Keratinocyte (primary cell): ENCODE results near the gene SYTL2. TPM values are rescaled to one million over a fixed set of nuclear protein-coding genes. Genes with fewer than 3 reads are reported as not detected.
A peak's percentile ranks its signal among the peaks of the same experiment; 100 is the strongest.

Experiments used
- DNase-seq: peaks from one replicate; pipeline ENCODE4 v3.0.0-alpha.2; 2011; ENCODE audit warnings: low read depth, missing footprints, low spot score
- FAIRE-seq: peaks from 2 replicates; lab custom pipeline; 2011; peaks lifted over from hg19 to GRCh38; lab: Jason Lieb, UNC
- H2AFZ ChIP-seq: 2 replicates; pipeline ENCODE4 v1.6.0; 2012; ENCODE audit warnings: low read length, control low read depth, inconsistent platforms; ENCODE audit not compliant: control insufficient read depth
- H3K27ac ChIP-seq: 2 replicates; pipeline ENCODE4 v1.5.1; 2011; ENCODE audit warnings: low read length; ENCODE audit not compliant: control insufficient read depth, insufficient read depth
- H3K27me3 ChIP-seq: 3 replicates; pipeline ENCODE4 v1.6.0; 2011; ENCODE audit warnings: low read length; ENCODE audit not compliant: control insufficient read depth, insufficient read depth; ENCODE audit errors: extremely low read depth
- H3K36me3 ChIP-seq, 2 experiments: 2 replicates in 1 of 2; 3 replicates in 1 of 2; pipeline ENCODE4 v1.5.1; 2011; ENCODE audit warnings: low read length in 2 of 2, mild to moderate bottlenecking in 1 of 2; ENCODE audit not compliant: control insufficient read depth in 2 of 2, insufficient read depth in 2 of 2; ENCODE audit errors: extremely low read depth in 1 of 2
- H3K4me1 ChIP-seq: 3 replicates; pipeline ENCODE4 v1.5.1; 2011; ENCODE audit warnings: low read length; ENCODE audit not compliant: control insufficient read depth, insufficient read depth; ENCODE audit errors: extremely low read depth
- H3K4me2 ChIP-seq: 3 replicates; pipeline ENCODE4 v1.6.0; 2011; ENCODE audit warnings: low read depth, low read length; ENCODE audit not compliant: control insufficient read depth, insufficient read depth; ENCODE audit errors: extremely low read depth
- H3K4me3 ChIP-seq, 3 experiments: fragments of 200-600 bp in 1 of 3; sonication (generic) in 1 of 3; 2 replicates in 2 of 3; 3 replicates in 1 of 3; pipeline ENCODE4 v1.5.1; 2011 to 2016; ENCODE audit warnings: low read length in 3 of 3, mild to moderate bottlenecking in 3 of 3, control low read depth in 2 of 3, inconsistent platforms in 1 of 3, low read depth in 1 of 3, mixed read lengths in 1 of 3, mixed run types in 1 of 3, moderate library complexity in 1 of 3; ENCODE audit not compliant: control insufficient read depth in 2 of 3, insufficient read depth in 2 of 3; ENCODE audit errors: extremely low read depth in 1 of 3
- H3K79me2 ChIP-seq: 2 replicates; pipeline ENCODE4 v1.6.0; 2012; ENCODE audit warnings: low read length; ENCODE audit not compliant: control insufficient read depth, insufficient read depth
- H3K9ac ChIP-seq: 3 replicates; pipeline ENCODE4 v1.6.0; 2011; ENCODE audit warnings: low read length; ENCODE audit not compliant: control insufficient read depth, insufficient read depth; ENCODE audit errors: extremely low read depth
- H3K9me1 ChIP-seq: 3 replicates; pipeline ENCODE4 v1.6.0; 2011; ENCODE audit warnings: low read length; ENCODE audit not compliant: control insufficient read depth, insufficient read depth; ENCODE audit errors: extremely low read depth
- H3K9me3 ChIP-seq: 2 replicates; pipeline ENCODE4 v1.5.1; 2012; ENCODE audit warnings: low read depth, low read length; ENCODE audit not compliant: control insufficient read depth
- H4K20me1 ChIP-seq: 3 replicates; pipeline ENCODE4 v1.6.0; 2011; ENCODE audit warnings: low read length; ENCODE audit not compliant: control insufficient read depth, insufficient read depth; ENCODE audit errors: extremely low read depth
- CTCF ChIP-seq, 3 experiments: IDR thresholded peaks in 1 of 3; conservative IDR thresholded peaks in 1 of 3; optimal IDR thresholded peaks in 1 of 3; 2 replicates in 2 of 3; 3 replicates in 1 of 3; pipeline versions ENCODE3 to v1.5.1; 2011; ENCODE audit warnings: low read length in 3 of 3, mild to moderate bottlenecking in 3 of 3, moderate library complexity in 2 of 3, control low read depth in 1 of 3, inconsistent platforms in 1 of 3; ENCODE audit not compliant: insufficient read depth in 2 of 3; ENCODE audit errors: extremely low read depth in 1 of 3
- EZH2 ChIP-seq: IDR thresholded peaks from one replicate; pipeline ENCODE4 v1.6.1; 2012; ENCODE audit warnings: inconsistent platforms, mild to moderate bottlenecking, low read length, moderate library complexity
- dilution Hi-C: fragments of 300-500 bp; cut with MboI; formaldehyde crosslinking; loops from one replicate; pipeline ENCODE4 v1.7.0; 2020; ENCODE audit warnings: low sequenced_read_pairs; ENCODE audit not compliant: extremely low pct_ligation_motif_present
- polyA plus RNA-seq, 5 experiments: library from polyadenylated mRNA; depleted of rRNA in 3 of 5; stranded (reverse) in 3 of 5; stranded (forward) in 1 of 5; unstranded in 1 of 5; fragments of >200 nt; gene quantifications; 1 replicate in 1 of 5; 2 replicates in 3 of 5; 3 replicates in 1 of 5; pipeline versions ENCODE4 v1.2.1 to v1.2.3, GENCODE V29; 2011 to 2012; ENCODE audit warnings: missing spikeins in 2 of 5, low read depth in 1 of 5, low replicate concordance in 1 of 5

The SYTL2 gene
- polyA plus RNA-seq, 1 donor (not counting 4 experiments of a cell fraction or from before 2014, with no cell fraction given): 3.1 TPM

GRCh38 chr11:85813721-85814120 is 2.8 kb upstream of the SYTL2 start:
- dilution Hi-C loops: no loop called here
- H2AFZ ChIP-seq: no peak overlapping the region
- no peak overlapping the region for H3K4me3 ChIP-seq
- H3K4me1 ChIP-seq: peaks cover 20% of the 10 kb centered on the region
- H3K9me1 ChIP-seq: no peaks in the 10 kb centered on the region
- no peak overlapping the region for H3K4me2 ChIP-seq
- no peak overlapping the region for H3K9ac ChIP-seq
- no peaks in the 10 kb centered on the region for H3K9me3 ChIP-seq
- no peaks in the 10 kb centered on the region for H3K27me3 ChIP-seq
- no peaks in the 10 kb centered on the region for H3K36me3 ChIP-seq
- H4K20me1 ChIP-seq: no peaks in the 10 kb centered on the region
- no peak overlapping the region for H3K27ac ChIP-seq
- no peaks in the 10 kb centered on the region for H3K79me2 ChIP-seq
- DNase-seq: no peak
- TF ChIP-seq EZH2: no peak
- FAIRE-seq: no peak

GRCh38 chr11:85811624-85812023 is 683 bp upstream of the SYTL2 start:
- H3K79me2 ChIP-seq: no peaks in the 10 kb centered on the region
- TF ChIP-seq CTCF (optimal IDR thresholded peaks at IDR 0.05 in 1 of 3, IDR thresholded peaks at IDR 0.05 in 1 of 3, conservative IDR thresholded peaks at IDR 0.05 in 1 of 3; ENCODE audit: extremely low read depth in 1 of 3, insufficient read depth in 2 of 3, low read length in 3 of 3) (no peak), EZH2 (no peak)
- peak overlapping the region; percentile 19 for H3K9ac ChIP-seq
- H3K4me2 ChIP-seq: peak overlapping the region; percentile 87
- peaks cover 31% of the 10 kb centered on the region for H3K4me1 ChIP-seq
- no peaks in the 10 kb centered on the region for H4K20me1 ChIP-seq
- FAIRE-seq: no peak
- no peaks in the 10 kb centered on the region for H3K9me1 ChIP-seq
- H3K27ac ChIP-seq: no peak overlapping the region
- dilution Hi-C loops: no loop called here
- peak overlapping the region; percentile 85 for H2AFZ ChIP-seq
- DNase-seq: no peak
- H3K4me3 ChIP-seq: peak overlapping the region in 2 of 3 experiments; percentile 49 to 64
- no peaks in the 10 kb centered on the region for H3K27me3 ChIP-seq
- H3K36me3 ChIP-seq: no peaks in the 10 kb centered on the region
- no peaks in the 10 kb centered on the region for H3K9me3 ChIP-seq

- dilution Hi-C loops: no loop called here
- TF ChIP-seq CTCF (optimal IDR thresholded peaks at IDR 0.05 in 1 of 3, IDR thresholded peaks at IDR 0.05 in 1 of 3, conservative IDR thresholded peaks at IDR 0.05 in 1 of 3; ENCODE audit: extremely low read depth in 1 of 3, insufficient read depth in 2 of 3, low read length in 3 of 3): no peak
- TF ChIP-seq EZH2: peak; percentile 27
- peak overlapping the region; percentile 85 for H2AFZ ChIP-seq
- H3K79me2 ChIP-seq: no peaks in the 10 kb centered on the region
- H3K4me1 ChIP-seq: peaks cover 32% of the 10 kb centered on the region
- H3K27ac ChIP-seq: no peak overlapping the region
- H3K27me3 ChIP-seq: no peaks in the 10 kb centered on the region
- H3K9ac ChIP-seq: peak overlapping the region; percentile 51
- no peaks in the 10 kb centered on the region for H3K9me3 ChIP-seq
- DNase-seq: no peak
- H3K9me1 ChIP-seq: no peaks in the 10 kb centered on the region
- no peaks in the 10 kb centered on the region for H4K20me1 ChIP-seq
- H3K4me2 ChIP-seq: peak overlapping the region; percentile 87
- peak overlapping the region; percentile 45 to 77 (median 64) for H3K4me3 ChIP-seq
- no peak for FAIRE-seq
- H3K36me3 ChIP-seq: no peaks in the 10 kb centered on the region
Observed at GRCh38 chr11:85810521-85810870, 445 bp downstream of the SYTL2 start.
